Fibroblast of pulmonary artery (primary cell): ENCODE data around the gene TGM3.

Experiments
- DNase-seq: peaks from one replicate; pipeline ENCODE4 v3.0.0-alpha.2; 2010; ENCODE audit warnings: low read depth
- H3K4me3 ChIP-seq: replicated peaks from 2 replicates; pipeline ENCODE4 v1.5.1; 2011; ENCODE audit warnings: low read depth, mild to moderate bottlenecking, control low read depth, low read length, moderate library complexity
- CTCF ChIP-seq: IDR thresholded peaks from 2 replicates; pipeline ENCODE4 v1.5.1; 2011; ENCODE audit warnings: mild to moderate bottlenecking, control low read depth, low read length, inconsistent platforms; ENCODE audit errors: missing control alignments

TGM3 gene

GRCh38 chr20:2292416-2293110 is 3.2 kb upstream of the TGM3 start:
- H3K4me3 ChIP-seq: no peak overlapping the region
- DNase-seq: no peak
- TF ChIP-seq CTCF: no peak

- TF ChIP-seq CTCF: no peak
- DNase-seq: no peak
- H3K4me3 ChIP-seq: no peak overlapping the region
These were observed 2.3 kb upstream of the TGM3 start for GRCh38 chr20:2293486-2293885.

GRCh38 chr20:2293971-2294370 is 1.8 kb upstream of the TGM3 start:
- no peak for DNase-seq
- no peak overlapping the region for H3K4me3 ChIP-seq
- TF ChIP-seq CTCF: no peak

GRCh38 chr20:2295286-2295685 is 515 bp upstream of the TGM3 start:
- DNase-seq: no peak
- TF ChIP-seq CTCF: no peak
- H3K4me3 ChIP-seq: no peak overlapping the region

GRCh38 chr20:2296524-2297356 is 939 bp downstream of the TGM3 start:
- no peak for DNase-seq
- no peak overlapping the region for H3K4me3 ChIP-seq
- TF ChIP-seq CTCF: no peak

GRCh38 chr20:2297357-2297728 is 1.5 kb downstream of the TGM3 start:
- no peak for TF ChIP-seq CTCF
- H3K4me3 ChIP-seq: no peak overlapping the region
- DNase-seq: no peak
